GM10248 (cell line): ENCODE results near the gene CHST7.

Experiments used
- CTCF ChIA-PET: fragments of 300-600 bp; sonication (Branson Sonifier 250); formaldehyde crosslinking; extraction: SDS; loops from one replicate; lab custom pipeline; 2021; ENCODE audit warnings: antibody characterized with exemption; lab: Yijun Ruan, JAX
- POLR2A ChIA-PET: fragments of 350-650 bp; sonication (Branson Sonifier 250); formaldehyde crosslinking; extraction: SDS; loops from one replicate; lab custom pipeline; 2020; ENCODE audit warnings: antibody characterized with exemption; lab: Yijun Ruan, JAX
- DNase-seq: peaks from one replicate; pipeline ENCODE4 v3.0.0; 2012; ENCODE audit errors: extremely low spot score
- TF ChIP-seq, protein P1 (sequence below): IDR thresholded peaks from 2 replicates; pipeline ENCODE4 v1.5.1; 2012; ENCODE audit warnings: mild to moderate bottlenecking, low read depth; ENCODE audit errors: extremely low read depth, missing control alignments, control extremely low read depth

CHST7 gene

GRCh38 chrX:46617906-46618305 lies 44.3 kb downstream of the CHST7 start:
- ChIA-PET POLR2A (no interaction called here), CTCF (no interaction called here)
- TF ChIP-seq, protein P1, sequence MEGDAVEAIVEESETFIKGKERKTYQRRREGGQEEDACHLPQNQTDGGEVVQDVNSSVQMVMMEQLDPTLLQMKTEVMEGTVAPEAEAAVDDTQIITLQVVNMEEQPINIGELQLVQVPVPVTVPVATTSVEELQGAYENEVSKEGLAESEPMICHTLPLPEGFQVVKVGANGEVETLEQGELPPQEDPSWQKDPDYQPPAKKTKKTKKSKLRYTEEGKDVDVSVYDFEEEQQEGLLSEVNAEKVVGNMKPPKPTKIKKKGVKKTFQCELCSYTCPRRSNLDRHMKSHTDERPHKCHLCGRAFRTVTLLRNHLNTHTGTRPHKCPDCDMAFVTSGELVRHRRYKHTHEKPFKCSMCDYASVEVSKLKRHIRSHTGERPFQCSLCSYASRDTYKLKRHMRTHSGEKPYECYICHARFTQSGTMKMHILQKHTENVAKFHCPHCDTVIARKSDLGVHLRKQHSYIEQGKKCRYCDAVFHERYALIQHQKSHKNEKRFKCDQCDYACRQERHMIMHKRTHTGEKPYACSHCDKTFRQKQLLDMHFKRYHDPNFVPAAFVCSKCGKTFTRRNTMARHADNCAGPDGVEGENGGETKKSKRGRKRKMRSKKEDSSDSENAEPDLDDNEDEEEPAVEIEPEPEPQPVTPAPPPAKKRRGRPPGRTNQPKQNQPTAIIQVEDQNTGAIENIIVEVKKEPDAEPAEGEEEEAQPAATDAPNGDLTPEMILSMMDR, result no peak
- DNase-seq, result no peak

GRCh38 chrX:46618947-46619346 lies 45.4 kb downstream of the CHST7 start:
- DNase-seq, result no peak
- POLR2A ChIA-PET, result no interaction called here
- TF ChIP-seq, protein P1, result no peak
- CTCF ChIA-PET, result no interaction called here

DNA sequence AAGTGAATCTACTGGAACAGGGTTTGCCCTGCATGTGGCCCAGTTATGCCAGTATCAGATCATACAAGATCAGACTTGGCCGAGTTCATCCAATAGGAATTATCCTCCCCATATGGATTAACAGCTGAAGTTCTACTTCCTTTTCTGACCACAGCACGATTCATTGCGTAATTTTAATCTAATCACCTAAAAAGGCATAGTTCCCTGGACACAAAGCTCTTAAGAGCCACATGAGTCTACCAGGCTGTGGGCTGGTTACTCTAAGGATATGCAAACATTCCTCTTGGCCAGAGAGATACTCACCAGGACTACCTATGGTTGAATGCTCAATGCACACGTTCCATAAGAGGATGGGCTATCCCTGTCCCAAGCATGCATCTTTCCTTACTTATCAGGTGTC lies 46.9 kb downstream of the CHST7 start:
- ChIA-PET POLR2A (no interaction called here), CTCF (no interaction called here)
- DNase-seq, result no peak
- TF ChIP-seq, protein P1, result no peak

- POLR2A ChIA-PET, result no interaction called here
- CTCF ChIA-PET, result interaction anchor here (1.2 kb wide), 1 partner anchor 18 kb away, joined by 3 read pairs; no protein-coding TSS in a partner anchor
- TF ChIP-seq, protein P1, result no peak
- DNase-seq, result no peak
Measured at GRCh38 chrX:46621572-46621971, 48.0 kb downstream of the CHST7 start.

DNA sequence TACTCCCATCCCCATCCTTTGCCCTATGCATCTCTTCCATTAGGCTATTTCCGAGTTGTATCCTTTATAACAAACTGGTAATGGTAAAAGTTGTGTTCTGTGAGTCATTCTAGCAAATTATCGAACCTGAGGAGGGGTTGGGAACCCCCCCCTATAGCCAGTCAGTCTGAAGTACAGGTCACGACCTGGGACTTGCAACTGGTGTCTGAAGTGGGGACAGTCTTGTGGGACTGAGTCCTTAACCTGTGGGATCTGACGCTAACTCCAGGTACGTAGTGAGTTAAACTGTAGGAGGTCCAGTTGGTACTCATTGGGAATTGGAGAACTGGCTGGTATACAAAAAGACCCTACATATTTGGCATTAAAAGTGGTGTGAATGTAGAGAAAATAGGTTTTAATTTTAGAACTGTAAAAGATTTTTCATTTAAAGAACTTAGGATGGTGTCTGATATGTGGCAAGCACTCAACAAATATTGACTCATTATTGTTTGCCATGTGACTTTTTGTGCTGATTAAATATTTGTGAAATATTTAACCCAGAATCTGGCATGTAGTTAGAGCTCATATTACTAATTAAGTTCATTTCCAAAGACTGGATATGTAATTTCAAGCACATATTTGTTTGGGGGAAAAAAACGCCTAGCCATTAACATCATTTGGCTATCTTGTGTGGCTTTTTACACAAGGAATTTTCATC lies 50.7 kb downstream of the CHST7 start:
- DNase-seq, result no peak
- CTCF ChIA-PET, result no interaction called here
- TF ChIP-seq, protein P1, result no peak
- POLR2A ChIA-PET, result no interaction called here

- TF ChIP-seq, protein P1, result no peak
- CTCF ChIA-PET, result no interaction called here
- POLR2A ChIA-PET, result no interaction called here
- DNase-seq, result no peak
Measured at GRCh38 chrX:46626566-46626965, 53.0 kb downstream of the CHST7 start.
